ENCODE measurements around the gene CHRNA7.

DNA sequence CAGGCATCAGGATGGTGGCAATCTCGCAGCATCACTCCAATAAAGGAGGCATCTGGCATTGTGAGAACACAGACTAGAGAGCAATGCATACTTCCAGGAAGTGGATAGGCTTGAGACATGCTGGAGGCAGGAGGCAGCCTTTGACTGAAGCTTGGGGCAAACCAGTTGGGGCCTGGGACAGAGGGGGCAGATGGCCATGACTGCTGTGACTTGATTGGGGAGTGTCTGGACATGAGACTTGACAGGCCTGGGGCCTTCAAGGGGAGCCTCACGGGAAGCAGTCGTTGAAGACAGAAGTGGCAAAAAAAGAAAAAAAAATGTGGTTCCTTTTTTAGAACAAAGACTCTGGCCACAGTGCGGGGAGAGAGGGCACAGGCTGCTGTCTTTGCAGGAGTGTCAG is 44.7 kb upstream of the CHRNA7 start:
- TF ChIP-seq, protein P1, sequence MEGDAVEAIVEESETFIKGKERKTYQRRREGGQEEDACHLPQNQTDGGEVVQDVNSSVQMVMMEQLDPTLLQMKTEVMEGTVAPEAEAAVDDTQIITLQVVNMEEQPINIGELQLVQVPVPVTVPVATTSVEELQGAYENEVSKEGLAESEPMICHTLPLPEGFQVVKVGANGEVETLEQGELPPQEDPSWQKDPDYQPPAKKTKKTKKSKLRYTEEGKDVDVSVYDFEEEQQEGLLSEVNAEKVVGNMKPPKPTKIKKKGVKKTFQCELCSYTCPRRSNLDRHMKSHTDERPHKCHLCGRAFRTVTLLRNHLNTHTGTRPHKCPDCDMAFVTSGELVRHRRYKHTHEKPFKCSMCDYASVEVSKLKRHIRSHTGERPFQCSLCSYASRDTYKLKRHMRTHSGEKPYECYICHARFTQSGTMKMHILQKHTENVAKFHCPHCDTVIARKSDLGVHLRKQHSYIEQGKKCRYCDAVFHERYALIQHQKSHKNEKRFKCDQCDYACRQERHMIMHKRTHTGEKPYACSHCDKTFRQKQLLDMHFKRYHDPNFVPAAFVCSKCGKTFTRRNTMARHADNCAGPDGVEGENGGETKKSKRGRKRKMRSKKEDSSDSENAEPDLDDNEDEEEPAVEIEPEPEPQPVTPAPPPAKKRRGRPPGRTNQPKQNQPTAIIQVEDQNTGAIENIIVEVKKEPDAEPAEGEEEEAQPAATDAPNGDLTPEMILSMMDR (IDR thresholded peaks at IDR 0.05 in 2 of 3, conservative IDR thresholded peaks at IDR 0.05 in 1 of 3; ENCODE audit: insufficient read depth in 2 of 3, low read depth in 1 of 3, low read length in 3 of 3), result no peak
- TF ChIP-seq, protein P2, sequence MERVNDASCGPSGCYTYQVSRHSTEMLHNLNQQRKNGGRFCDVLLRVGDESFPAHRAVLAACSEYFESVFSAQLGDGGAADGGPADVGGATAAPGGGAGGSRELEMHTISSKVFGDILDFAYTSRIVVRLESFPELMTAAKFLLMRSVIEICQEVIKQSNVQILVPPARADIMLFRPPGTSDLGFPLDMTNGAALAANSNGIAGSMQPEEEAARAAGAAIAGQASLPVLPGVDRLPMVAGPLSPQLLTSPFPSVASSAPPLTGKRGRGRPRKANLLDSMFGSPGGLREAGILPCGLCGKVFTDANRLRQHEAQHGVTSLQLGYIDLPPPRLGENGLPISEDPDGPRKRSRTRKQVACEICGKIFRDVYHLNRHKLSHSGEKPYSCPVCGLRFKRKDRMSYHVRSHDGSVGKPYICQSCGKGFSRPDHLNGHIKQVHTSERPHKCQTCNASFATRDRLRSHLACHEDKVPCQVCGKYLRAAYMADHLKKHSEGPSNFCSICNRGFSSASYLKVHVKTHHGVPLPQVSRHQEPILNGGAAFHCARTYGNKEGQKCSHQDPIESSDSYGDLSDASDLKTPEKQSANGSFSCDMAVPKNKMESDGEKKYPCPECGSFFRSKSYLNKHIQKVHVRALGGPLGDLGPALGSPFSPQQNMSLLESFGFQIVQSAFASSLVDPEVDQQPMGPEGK (CRISPR knock-in tag; IDR thresholded peaks at IDR 0.05; ENCODE audit: borderline replicate concordance), result no peak
- no peak for TF ChIP-seq CHD2 (IDR thresholded peaks at IDR 0.05; ENCODE audit: low read depth, low read length)
- TF ChIP-seq POLR2G (IDR thresholded peaks at IDR 0.05; ENCODE audit: low read depth, low read length), result no peak

All from K562 (cell line).